ENCODE measurements around the gene NR1D1. TPM values are rescaled to one million over a fixed set of nuclear protein-coding genes. Genes with fewer than 3 reads are reported as not detected.

NR1D1 gene
- total RNA-seq, 2 experiments from 2014 or later: 5.2 to 5.4 TPM

DNA sequence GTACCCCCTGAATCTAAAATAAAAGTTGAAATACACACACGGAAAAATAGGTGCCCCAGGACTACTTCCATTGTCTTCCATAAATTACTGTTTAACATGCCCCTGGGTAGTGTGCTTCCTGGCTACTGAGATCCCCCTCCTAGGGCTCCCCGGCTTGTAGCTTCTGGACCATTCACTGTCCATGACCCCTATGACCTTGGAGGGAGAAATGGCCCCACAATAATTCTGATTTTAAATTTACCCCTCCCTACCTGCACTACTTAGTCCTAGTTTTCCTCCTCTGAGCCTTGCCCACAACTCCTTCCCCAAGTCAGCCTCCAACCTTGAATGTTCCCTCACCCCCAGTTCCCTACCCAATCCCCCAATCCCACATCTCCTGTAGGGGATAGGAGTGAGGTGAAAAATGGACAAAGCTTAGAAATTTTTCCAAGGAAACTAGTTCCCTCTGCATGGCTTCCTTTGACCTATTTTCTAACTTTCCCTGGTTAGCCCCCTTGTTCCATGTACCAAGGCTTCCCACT, 11.9 kb upstream of the NR1D1 start:
- ChIA-PET CTCF (interaction anchor here (0.6 to 6.8 kb wide), 38 partner anchors 8 to 437 kb away, joined by 3 to 156 read pairs (median 11); partner anchors contain the start of genes CASC3, CSF3, MED24 and MSL1), POLR2A (interaction anchor here (1.0 to 2.0 kb wide), 8 partner anchors 11 to 171 kb away, joined by 3 to 34 read pairs (median 5); partner anchors contain the start of genes CASC3 and NR1D1)
- Mint-ChIP-seq H3K4me1 (peaks cover 65% of the 10 kb centered on the region), H3K4me3 (no peak overlapping the region), H3K9me3 (ENCODE audit: low read depth) (no peaks in the 10 kb centered on the region), H3K36me3 (ENCODE audit: low read depth) (no peaks in the 10 kb centered on the region), H3K27me3 (no peaks in the 10 kb centered on the region), H3K27ac (peak overlapping the region; percentile 86)
- DNase-seq: no peak
- intact Hi-C loops (cut with DNase I, micrococcal nuclease): loop anchor here (2.0 to 5.0 kb wide), 6 partner anchors 40 to 175 kb away; partner anchors contain the start of genes CDC6 (in 1 of the 2), RAPGEFL1 (in 1 of the 2) and WIPF2 (in 1 of the 2)
- ATAC-seq: no peak

GRCh38 chr17:40111221-40112128, 11.1 kb upstream of the NR1D1 start:
- DNase-seq: peak; percentile 85
- H3K36me3 Mint-ChIP-seq (ENCODE audit: low read depth): no peaks in the 10 kb centered on the region
- H3K4me3 Mint-ChIP-seq: peak overlapping the region; percentile 38
- peak; percentile 57 for ATAC-seq
- intact Hi-C loops (cut with DNase I, micrococcal nuclease): loop anchor here (1.0 to 5.0 kb wide), 10 partner anchors 12 to 175 kb away; partner anchors contain the start of genes THRA (in 2 of the 2), CDC6 (in 1 of the 2), RAPGEFL1 (in 1 of the 2) and WIPF2 (in 1 of the 2)
- no peaks in the 10 kb centered on the region for H3K9me3 Mint-ChIP-seq (ENCODE audit: low read depth)
- H3K27ac Mint-ChIP-seq: peak overlapping the region; percentile 86
- POLR2A ChIA-PET: interaction anchor here (1.0 to 1.1 kb wide), 3 partner anchors 11 to 172 kb away, joined by 3 to 5 read pairs (median 4); partner anchors contain the start of gene NR1D1
- H3K4me1 Mint-ChIP-seq: peaks cover 73% of the 10 kb centered on the region
- H3K27me3 Mint-ChIP-seq: no peaks in the 10 kb centered on the region
- CTCF ChIA-PET: interaction anchor here (0.5 to 6.8 kb wide), 25 partner anchors 9 to 436 kb away, joined by 3 to 156 read pairs (median 11); partner anchors contain the start of genes CASC3, MED24, NR1D1 and WIPF2

- H3K27ac Mint-ChIP-seq: peak overlapping the region; percentile 32
- ChIA-PET POLR2A (interaction anchor here (1.4 kb wide), 1 partner anchor 11 kb away, joined by 4 read pairs; no protein-coding TSS in a partner anchor), CTCF (interaction anchor here (0.6 to 6.8 kb wide), 15 partner anchors 10 to 122 kb away, joined by 3 to 156 read pairs (median 11); partner anchors contain the start of genes NR1D1 and WIPF2)
- ATAC-seq (no peak), DNase-seq (no peak)
- intact Hi-C loops (cut with DNase I, micrococcal nuclease): loop anchor here (2.0 to 5.0 kb wide), 3 partner anchors 42 to 172 kb away; partner anchors contain the start of gene THRA (in 1 of the 2)
- H3K9me3 Mint-ChIP-seq (ENCODE audit: low read depth): no peaks in the 10 kb centered on the region
- H3K27me3 Mint-ChIP-seq: no peaks in the 10 kb centered on the region
- H3K36me3 Mint-ChIP-seq (ENCODE audit: low read depth): no peaks in the 10 kb centered on the region
- no peak overlapping the region for H3K4me3 Mint-ChIP-seq
- H3K4me1 Mint-ChIP-seq: peaks cover 85% of the 10 kb centered on the region
Observed at GRCh38 chr17:40110026-40110845, 9.8 kb upstream of the NR1D1 start.

DNA sequence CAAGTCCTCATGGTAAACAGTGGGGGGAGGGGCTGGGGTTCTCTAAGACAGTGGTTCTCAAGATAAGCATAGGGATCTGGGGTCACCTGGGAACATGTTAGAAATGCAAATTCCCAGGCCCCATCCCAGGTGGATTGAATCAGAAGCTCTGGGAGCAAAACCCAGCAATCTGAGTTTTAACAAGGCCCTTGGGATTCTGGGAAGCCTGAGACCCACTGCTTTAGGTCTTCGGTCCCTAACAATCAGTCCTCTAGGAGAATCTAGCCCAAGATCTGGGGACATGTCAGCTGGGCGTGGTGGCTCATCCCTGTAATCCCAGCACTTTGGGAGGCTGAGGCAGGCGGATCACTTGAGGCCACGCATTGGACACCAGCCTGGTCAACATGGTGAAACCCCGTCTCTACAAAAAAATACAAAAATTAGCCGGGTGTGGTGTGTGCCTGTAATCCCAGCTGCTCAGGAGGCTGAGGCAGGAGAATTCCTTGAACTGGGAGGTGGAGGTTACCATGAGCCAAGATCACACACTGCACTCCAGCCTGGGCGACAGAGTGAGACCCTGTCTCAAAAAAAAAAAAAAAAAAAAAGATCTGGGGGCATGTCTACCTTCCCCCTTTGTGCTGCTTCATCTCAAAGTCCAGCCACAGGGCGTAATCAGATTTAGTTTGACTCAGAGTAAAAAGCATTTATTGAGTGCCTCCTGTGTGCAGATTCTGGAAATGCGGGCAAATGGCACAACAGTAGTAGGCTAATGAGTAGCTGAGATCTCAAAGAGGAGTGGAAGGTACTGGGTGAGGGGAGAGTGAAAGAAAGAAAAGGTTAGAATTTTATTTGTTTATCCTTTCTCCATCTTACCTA, 8.8 kb upstream of the NR1D1 start:
- intact Hi-C loops (cut with DNase I, micrococcal nuclease): loop anchor here (1.0 to 10.0 kb wide), 2 partner anchors 9 to 704 kb away; partner anchors contain the start of genes FBXL20 (in 1 of the 2) and NR1D1 (in 1 of the 2)
- H3K27ac Mint-ChIP-seq: no peak overlapping the region
- H3K4me3 Mint-ChIP-seq: no peak overlapping the region
- H3K4me1 Mint-ChIP-seq: peaks cover 95% of the 10 kb centered on the region
- H3K27me3 Mint-ChIP-seq: no peaks in the 10 kb centered on the region
- peak; percentile 67 for DNase-seq
- POLR2A ChIA-PET: interaction anchor here (0.7 to 1.4 kb wide), 2 partner anchors 10 to 23 kb away, joined by 3 to 4 read pairs; no protein-coding TSS in a partner anchor
- CTCF ChIA-PET: interaction anchor here (0.6 to 6.8 kb wide), 9 partner anchors 9 to 123 kb away, joined by 3 to 156 read pairs (median 3); partner anchors contain the start of genes MED24 and NR1D1
- no peaks in the 10 kb centered on the region for H3K9me3 Mint-ChIP-seq (ENCODE audit: low read depth)
- H3K36me3 Mint-ChIP-seq (ENCODE audit: low read depth): no peaks in the 10 kb centered on the region
- no peak for ATAC-seq

- peak overlapping the region; percentile 86 for H3K27ac Mint-ChIP-seq
- ChIA-PET CTCF (interaction anchor here (0.7 to 1.5 kb wide), 3 partner anchors 32 to 80 kb away, joined by 3 to 7 read pairs (median 5); no protein-coding TSS in a partner anchor), POLR2A (interaction anchor here (0.7 kb wide), 2 partner anchors 13 to 39 kb away, joined by 3 read pairs; no protein-coding TSS in a partner anchor)
- peaks cover 97% of the 10 kb centered on the region for H3K4me1 Mint-ChIP-seq
- H3K27me3 Mint-ChIP-seq: no peaks in the 10 kb centered on the region
- intact Hi-C loops (cut with DNase I, micrococcal nuclease): loop anchor here (1.0 to 10.0 kb wide), 2 partner anchors 7 to 703 kb away; partner anchors contain the start of genes FBXL20 (in 1 of the 2) and NR1D1 (in 1 of the 2)
- ATAC-seq: no peak
- no peak for DNase-seq
- H3K4me3 Mint-ChIP-seq: peak overlapping the region; percentile 28
- no peaks in the 10 kb centered on the region for H3K9me3 Mint-ChIP-seq (ENCODE audit: low read depth)
- H3K36me3 Mint-ChIP-seq (ENCODE audit: low read depth): no peaks in the 10 kb centered on the region
Observed at GRCh38 chr17:40107522-40108174, 7.3 kb upstream of the NR1D1 start.

GRCh38 chr17:40106760-40107521, 6.6 kb upstream of the NR1D1 start:
- intact Hi-C loops (cut with DNase I, micrococcal nuclease): loop anchor here in 1 of 2 experiments (10.0 kb wide), 1 partner anchor 702 kb away; the partner anchor contains the start of gene FBXL20
- ChIA-PET CTCF (interaction anchor here (0.7 to 1.5 kb wide), 4 partner anchors 31 to 79 kb away, joined by 3 to 7 read pairs (median 4); no protein-coding TSS in a partner anchor), POLR2A (interaction anchor here (0.7 kb wide), 2 partner anchors 14 to 38 kb away, joined by 3 read pairs; no protein-coding TSS in a partner anchor)
- Mint-ChIP-seq H3K4me1 (peaks cover 92% of the 10 kb centered on the region), H3K27me3 (no peaks in the 10 kb centered on the region), H3K4me3 (no peak overlapping the region), H3K9me3 (ENCODE audit: low read depth) (no peaks in the 10 kb centered on the region), H3K36me3 (ENCODE audit: low read depth) (no peaks in the 10 kb centered on the region), H3K27ac (peak overlapping the region; percentile 55)
- ATAC-seq (no peak), DNase-seq (no peak)

DNA sequence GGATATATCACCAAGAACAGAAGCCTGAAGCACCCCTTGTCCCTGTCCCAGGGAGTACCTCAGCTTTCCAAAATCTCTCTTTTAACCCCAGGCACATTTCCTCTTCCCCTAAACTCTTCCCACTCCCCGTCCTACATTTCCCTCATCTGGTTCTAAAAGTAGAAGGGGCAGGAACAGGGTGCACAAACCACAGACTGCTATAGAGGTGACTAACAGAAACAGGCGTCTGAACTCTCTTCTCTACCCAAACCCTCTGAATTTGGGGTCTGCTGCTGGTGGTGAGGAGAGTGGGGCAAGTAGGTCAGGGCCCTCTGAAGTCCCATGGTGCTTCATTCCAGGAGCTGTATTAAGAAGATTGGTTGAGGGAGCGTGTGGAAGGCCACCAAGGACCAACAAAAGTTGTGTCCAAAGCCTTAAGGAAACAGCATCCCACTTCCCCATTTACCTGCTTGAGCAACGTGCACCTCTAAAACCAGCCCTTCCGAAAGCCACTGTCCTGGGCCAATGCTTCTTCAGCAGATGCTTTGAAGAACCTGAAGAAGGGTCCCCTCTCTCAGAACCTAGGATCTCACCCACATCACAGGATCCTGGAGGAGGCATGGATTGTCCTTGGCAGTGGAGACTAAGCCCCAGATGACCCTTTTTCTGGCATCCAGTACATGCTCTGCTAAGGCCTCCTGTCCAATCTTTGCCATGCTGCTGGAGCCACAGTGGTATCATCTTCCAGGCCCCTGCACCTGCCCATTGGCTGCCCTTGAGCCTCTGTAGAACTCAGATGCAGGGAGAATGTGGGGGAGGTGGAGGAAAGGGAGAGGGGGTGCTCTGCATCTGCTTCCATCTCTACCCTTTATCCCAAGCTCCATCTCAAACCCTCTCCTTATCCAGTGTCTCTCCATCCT, 5.7 kb upstream of the NR1D1 start:
- peaks cover 92% of the 10 kb centered on the region for H3K4me1 Mint-ChIP-seq
- no peaks in the 10 kb centered on the region for H3K27me3 Mint-ChIP-seq
- no peaks in the 10 kb centered on the region for H3K9me3 Mint-ChIP-seq (ENCODE audit: low read depth)
- no peak overlapping the region for H3K4me3 Mint-ChIP-seq
- ATAC-seq (no peak), DNase-seq (no peak)
- POLR2A ChIA-PET: no interaction called here
- peak overlapping the region; percentile 24 for H3K27ac Mint-ChIP-seq
- CTCF ChIA-PET: interaction anchor here (1.0 to 1.5 kb wide), 4 partner anchors 30 to 98 kb away, joined by 4 to 7 read pairs (median 4); no protein-coding TSS in a partner anchor
- intact Hi-C loops (cut with DNase I, micrococcal nuclease): loop anchor here in 1 of 2 experiments (10.0 kb wide), 1 partner anchor 701 kb away; the partner anchor contains the start of gene FBXL20
- no peaks in the 10 kb centered on the region for H3K36me3 Mint-ChIP-seq (ENCODE audit: low read depth)
